ENCODE measurements around the gene SND1.

GRCh38 chr7:127948930-127949329 lies 296.9 kb downstream of the SND1 start:
- TF ChIP-seq POLR2A (IDR thresholded peaks at IDR 0.05) (no peak), CTCF (IDR thresholded peaks at IDR 0.05) (no peak)
